ENCODE results near the gene UGT1A7. TPM values are rescaled to one million over a fixed set of nuclear protein-coding genes. Genes with fewer than 3 reads are reported as not detected.

The UGT1A7 gene
- total and polyA plus RNA-seq, 3 donors from 2014 or later: 0.19 TPM; not detected in 2

GRCh38 chr2:233686928-233687327 lies 5.2 kb downstream of the UGT1A7 start:
- intact Hi-C loops (cut with DNase I; ENCODE audit: low total_unique reads): no loop called here
- H3K27ac ChIP-seq: no peak overlapping the region
- no peak for DNase-seq
- WGBS, 2 donors: 81 to 82% methylated on average over 5 of the region's 5 CpGs
- H3K9me3 ChIP-seq: no peaks in the 10 kb centered on the region
- TF ChIP-seq CTCF (IDR thresholded peaks at IDR 0.05): no peak
- TF ChIP-seq POLR2A (IDR thresholded peaks at IDR 0.05): no peak
- H3K4me3 ChIP-seq: no peak overlapping the region
- H3K27me3 ChIP-seq: no peaks in the 10 kb centered on the region
- H3K36me3 ChIP-seq (ENCODE audit: low read depth, missing control alignments): no peaks in the 10 kb centered on the region
- H3K4me1 ChIP-seq: no peaks in the 10 kb centered on the region

GRCh38 chr2:233688341-233688740 lies 6.6 kb downstream of the UGT1A7 start:
- Histone ChIP-seq H3K4me3 (no peak overlapping the region), H3K27ac (no peak overlapping the region), H3K9me3 (no peaks in the 10 kb centered on the region), H3K4me1 (no peaks in the 10 kb centered on the region), H3K36me3 (ENCODE audit: low read depth, missing control alignments) (no peaks in the 10 kb centered on the region), H3K27me3 (no peaks in the 10 kb centered on the region)
- WGBS, 2 donors: 89 to 92% methylated on average over 5 of the region's 5 CpGs
- TF ChIP-seq CTCF (IDR thresholded peaks at IDR 0.05) (no peak), POLR2A (IDR thresholded peaks at IDR 0.05) (no peak)
- intact Hi-C loops (cut with DNase I; ENCODE audit: low total_unique reads): no loop called here
- DNase-seq: no peak

GRCh38 chr2:233689031-233689430 lies 7.3 kb downstream of the UGT1A7 start:
- Histone ChIP-seq H3K4me1 (no peaks in the 10 kb centered on the region), H3K36me3 (ENCODE audit: low read depth, missing control alignments) (no peaks in the 10 kb centered on the region), H3K4me3 (no peak overlapping the region), H3K9me3 (no peaks in the 10 kb centered on the region), H3K27ac (no peak overlapping the region), H3K27me3 (no peaks in the 10 kb centered on the region)
- TF ChIP-seq POLR2A (IDR thresholded peaks at IDR 0.05): no peak
- TF ChIP-seq CTCF (IDR thresholded peaks at IDR 0.05): no peak
- intact Hi-C loops (cut with DNase I; ENCODE audit: low total_unique reads): no loop called here
- no peak for DNase-seq

- Histone ChIP-seq H3K36me3 (ENCODE audit: low read depth, missing control alignments) (no peaks in the 10 kb centered on the region), H3K27ac (no peak overlapping the region), H3K4me3 (no peak overlapping the region), H3K4me1 (no peaks in the 10 kb centered on the region), H3K27me3 (no peaks in the 10 kb centered on the region), H3K9me3 (no peaks in the 10 kb centered on the region)
- no peak for TF ChIP-seq CTCF (IDR thresholded peaks at IDR 0.05)
- no peak for TF ChIP-seq POLR2A (IDR thresholded peaks at IDR 0.05)
- no peak for DNase-seq
- intact Hi-C loops (cut with DNase I; ENCODE audit: low total_unique reads): no loop called here
- WGBS, 2 donors: 16 to 36% methylated on average over 3 of the region's 3 CpGs
Measured at GRCh38 chr2:233689501-233689900, 7.8 kb downstream of the UGT1A7 start.

GRCh38 chr2:233690444-233690843 lies 8.7 kb downstream of the UGT1A7 start:
- Histone ChIP-seq H3K4me3 (no peak overlapping the region), H3K27me3 (no peaks in the 10 kb centered on the region), H3K9me3 (no peaks in the 10 kb centered on the region), H3K27ac (no peak overlapping the region), H3K36me3 (ENCODE audit: low read depth, missing control alignments) (no peaks in the 10 kb centered on the region), H3K4me1 (no peaks in the 10 kb centered on the region)
- 72 to 81% methylated on average over 4 of the region's 4 CpGs for WGBS, 2 donors
- no peak for DNase-seq
- intact Hi-C loops (cut with DNase I; ENCODE audit: low total_unique reads): no loop called here
- no peak for TF ChIP-seq CTCF (IDR thresholded peaks at IDR 0.05)
- no peak for TF ChIP-seq POLR2A (IDR thresholded peaks at IDR 0.05)

All from testis (tissue), 3 donors.